GM18502 (cell line): ENCODE measurements around the gene LDHAL6B.

Experiments used
- ATAC-seq: cut with Tn5 transposase; IDR thresholded peaks from one replicate; pipeline ENCODE4 v1.9.1; 2021; ENCODE audit warnings: mild to moderate bottlenecking; ENCODE audit not compliant: unreplicated experiment, poor library complexity

The LDHAL6B gene

DNA sequence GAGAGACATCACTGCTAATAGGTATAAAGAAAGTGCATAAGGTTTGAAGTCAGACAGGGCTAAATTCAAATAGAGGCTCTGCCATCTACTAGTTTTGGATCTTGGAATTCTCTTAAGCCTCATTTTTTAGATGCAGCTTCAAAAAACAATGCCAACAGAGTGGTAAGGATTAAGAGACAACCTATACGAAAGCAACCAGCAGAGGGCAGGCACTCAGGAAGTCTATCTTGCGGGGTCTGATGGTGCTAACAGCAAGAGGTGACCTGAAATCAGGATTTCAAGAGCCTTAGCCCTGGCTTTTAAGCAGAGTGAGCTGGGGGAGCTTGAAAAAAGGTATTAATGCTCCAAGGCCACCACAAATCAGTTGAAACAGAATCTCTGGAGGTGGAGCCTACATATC is 40.7 kb downstream of the LDHAL6B start:
- no peak for ATAC-seq

DNA sequence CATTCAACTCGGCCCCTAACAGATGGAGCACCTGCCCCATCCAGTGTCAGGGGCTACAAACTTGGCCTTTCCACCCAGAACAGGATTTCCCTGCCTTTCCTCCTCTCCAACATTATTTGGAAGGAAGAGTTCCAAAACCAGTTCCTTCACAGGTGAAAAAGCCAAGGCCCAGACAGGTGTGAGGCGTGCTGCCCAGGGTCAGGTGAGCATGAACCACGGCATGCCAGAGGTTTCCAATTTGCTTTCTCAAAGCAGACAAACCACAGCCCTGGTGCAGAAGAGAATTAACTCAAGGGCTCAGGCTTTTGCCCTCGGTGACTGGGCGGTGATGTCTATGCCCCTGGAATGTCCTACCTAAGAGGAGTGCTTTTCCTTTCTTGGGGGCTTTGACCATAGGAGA is 43.2 kb downstream of the LDHAL6B start:
- no peak for ATAC-seq

DNA sequence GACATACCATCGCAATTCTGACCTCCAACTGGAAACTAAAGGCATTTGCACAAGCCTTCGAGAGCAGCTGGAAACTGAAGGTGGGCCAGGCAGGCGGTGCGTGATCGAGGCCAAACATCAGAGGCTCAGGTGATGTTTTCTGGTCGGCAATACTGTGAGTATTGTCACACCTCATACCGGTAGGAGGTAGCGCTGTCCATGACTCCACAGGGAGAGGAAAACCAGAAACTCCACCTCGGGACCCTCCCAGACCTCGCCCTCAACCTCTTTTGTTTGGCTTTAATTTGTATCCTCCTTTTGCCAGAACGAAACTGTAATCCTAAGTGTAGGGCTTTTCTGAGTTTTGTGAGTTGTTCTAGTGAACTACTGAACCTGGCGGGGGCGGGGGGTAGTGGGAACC is 43.6 kb downstream of the LDHAL6B start:
- ATAC-seq: no peak

DNA sequence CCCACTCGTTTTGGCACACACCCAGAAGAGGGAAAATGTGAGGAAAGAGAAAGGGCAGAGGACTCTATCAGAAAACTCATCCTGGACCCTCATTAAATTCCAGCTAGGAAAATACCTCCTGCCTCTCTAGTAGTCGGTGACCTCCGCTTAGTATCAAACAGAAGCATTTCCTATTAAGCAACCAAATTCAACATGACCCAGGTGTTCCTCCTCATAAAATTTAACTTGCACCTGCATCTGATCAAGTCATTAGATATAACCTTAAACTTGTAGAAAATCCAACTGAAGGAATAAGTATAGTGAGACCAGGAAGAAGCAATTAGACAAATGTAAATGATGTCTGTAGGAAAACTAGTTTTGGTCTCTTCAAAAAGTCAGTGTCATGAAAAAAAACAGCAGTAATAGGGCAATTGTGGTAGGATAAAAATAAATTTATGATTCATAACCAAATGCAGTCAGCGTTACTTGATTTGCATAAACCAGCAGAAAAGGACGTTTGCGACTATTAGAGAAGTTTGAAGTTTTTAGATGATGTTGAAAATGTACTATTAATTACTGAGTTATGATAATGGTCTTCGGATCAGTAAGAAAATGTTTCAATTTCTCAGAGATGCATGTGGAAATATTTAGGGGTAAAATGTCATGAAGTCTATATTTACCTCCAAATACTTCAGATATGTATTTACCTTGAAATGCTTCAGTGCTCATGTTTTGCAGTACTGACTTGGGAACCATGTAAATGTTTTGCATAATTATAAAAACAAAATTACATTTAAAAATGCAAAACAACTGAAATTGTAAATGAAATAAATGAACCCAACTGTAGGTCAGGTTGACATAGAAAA is 44.6 kb downstream of the LDHAL6B start:
- peak; percentile 61 for ATAC-seq

DNA sequence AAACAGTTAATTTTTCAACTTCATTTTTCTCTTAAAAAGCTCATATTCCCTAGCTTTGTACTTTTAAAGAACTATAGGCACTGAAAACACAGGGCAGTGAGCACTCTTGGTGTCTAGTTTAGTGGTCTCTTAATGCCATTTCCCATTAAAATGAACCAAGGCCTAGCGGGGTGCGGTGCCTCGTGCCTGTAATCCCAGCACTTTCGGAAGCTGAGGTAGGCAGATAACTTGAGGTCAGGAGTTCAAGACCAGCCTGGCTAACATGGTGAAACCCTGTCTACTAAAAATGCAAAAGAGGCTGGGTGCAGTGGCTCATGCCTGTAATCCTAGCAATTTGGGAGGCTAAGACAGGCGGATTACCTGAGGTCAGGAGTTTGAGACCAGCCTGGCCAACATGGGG is 45.5 kb downstream of the LDHAL6B start:
- no peak for ATAC-seq

DNA sequence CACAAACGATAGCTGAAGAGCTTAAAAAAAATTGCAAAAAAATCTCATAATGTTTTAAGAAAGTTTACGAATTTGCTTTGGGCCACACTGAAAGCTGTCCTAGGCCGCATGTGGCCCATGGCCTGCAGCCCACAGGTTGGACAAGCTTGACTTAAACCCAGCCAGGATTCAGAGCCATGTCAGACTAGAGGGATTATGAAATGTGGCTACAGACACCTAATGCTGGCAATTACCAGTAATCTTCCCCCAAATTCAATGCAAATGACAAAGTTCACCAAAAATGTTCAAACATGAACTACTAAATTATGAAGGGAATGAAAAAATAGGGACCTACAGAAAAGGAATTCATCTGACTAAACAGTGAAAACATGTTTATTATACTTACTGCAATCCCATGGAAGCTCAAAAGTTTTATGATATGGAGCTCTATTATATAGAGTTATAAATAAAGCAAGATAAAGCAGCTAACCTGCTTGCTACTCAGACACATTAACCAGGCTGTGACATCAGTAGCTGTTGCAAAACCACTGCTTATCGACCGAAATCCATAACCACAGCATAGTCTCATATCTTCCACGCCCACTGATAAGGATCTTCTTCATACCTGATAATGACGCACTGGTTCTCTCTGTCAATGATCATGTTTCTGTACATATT is 49.2 kb downstream of the LDHAL6B start:
- no peak for ATAC-seq

DNA sequence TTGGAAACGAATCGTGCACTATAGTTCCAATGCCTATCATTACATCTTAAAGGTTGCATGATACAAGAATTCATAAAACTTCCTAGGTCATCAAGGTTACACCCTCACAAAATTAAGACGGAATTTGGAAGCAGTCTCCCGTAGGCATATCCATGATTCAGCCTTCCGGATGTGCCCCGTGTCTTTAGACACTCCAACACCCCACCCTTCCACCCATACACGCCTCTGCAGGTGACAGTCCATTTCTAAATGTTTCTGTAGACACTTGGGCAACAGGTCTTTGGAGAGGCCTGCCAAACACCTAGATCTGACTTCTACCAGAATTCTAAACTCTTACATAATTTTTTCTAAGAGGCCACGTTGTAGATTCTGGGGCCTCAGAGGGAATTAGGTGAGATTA is 49.8 kb downstream of the LDHAL6B start:
- no peak for ATAC-seq

DNA sequence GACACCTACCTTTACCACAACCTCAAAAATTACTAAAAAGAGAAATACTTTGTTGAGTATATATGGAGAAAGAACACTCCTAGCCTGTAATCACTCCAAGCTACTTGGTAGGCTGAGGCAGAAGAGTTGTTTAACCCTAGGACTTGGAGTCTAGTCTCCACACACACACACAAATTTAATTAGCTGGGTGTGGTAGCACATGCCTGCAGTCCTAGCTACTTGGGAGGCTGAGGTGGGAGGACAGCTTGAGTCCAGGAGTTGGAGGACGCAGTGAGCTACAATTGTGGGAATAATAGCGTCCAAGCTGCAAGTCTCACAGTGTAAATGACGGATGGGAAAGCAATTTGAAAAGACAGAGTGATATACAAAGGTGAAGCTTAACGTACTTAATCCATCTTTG is 50.5 kb downstream of the LDHAL6B start:
- no peak for ATAC-seq
